SK-N-MC (cell line): ENCODE results near the gene HOMER2.

Experiments used
- EZH2 ChIP-seq: fragments of 200-600 bp; sonication (generic); IDR thresholded peaks from one replicate; pipeline ENCODE4 v1.6.1; 2017; ENCODE audit warnings: antibody characterized with exemption
- POLR2AphosphoS5 ChIP-seq: IDR thresholded peaks from 2 replicates; pipeline ENCODE4 v1.6.1; 2012; ENCODE audit warnings: mild to moderate bottlenecking, low read depth, low read length, borderline replicate concordance

GRCh38 chr15:82919231-82919886 lies 33.2 kb downstream of the HOMER2 start:
- TF ChIP-seq POLR2AphosphoS5 (no peak), EZH2 (no peak)
